GM04504 (cell line): Measurements from ENCODE around the gene OGDH.
A peak's percentile ranks its signal among the peaks of the same experiment; 100 is the strongest.
"Not testable (repeated sequence)": the region's sequence is repeated elsewhere in the genome, so short reads cannot be mapped to it uniquely, and the experiment has no call there.

Experiments
- DNase-seq: peaks from one replicate; pipeline ENCODE4 v3.0.0-alpha.2; 2012; ENCODE audit warnings: low read depth

Gene OGDH

GRCh38 chr7:44606341-44607140 is at the start of gene OGDH:
Gene OGDH, plus strand, starts transcription at chr7:44606627. Its CDS starts 17,717 bp downstream, at chr7:44624344.
- DNase-seq = peak; percentile 96

GRCh38 chr7:44557485-44557884 is 48.9 kb upstream of the OGDH start:
- no peak for DNase-seq

- no peak for DNase-seq
Measured at GRCh38 chr7:44559485-44559884, 46.9 kb upstream of the OGDH start.

GRCh38 chr7:44561481-44561880 is 44.9 kb upstream of the OGDH start:
- no peak for DNase-seq

- no peak for DNase-seq
Measured at GRCh38 chr7:44561962-44562621, 44.3 kb upstream of the OGDH start.

- not testable (repeated sequence) for DNase-seq
Measured at GRCh38 chr7:44562622-44562962, 43.8 kb upstream of the OGDH start.

- no peak for DNase-seq
Measured at GRCh38 chr7:44563171-44563679, 43.2 kb upstream of the OGDH start.

- no peak for DNase-seq
Measured at GRCh38 chr7:44564606-44565005, 41.8 kb upstream of the OGDH start.

GRCh38 chr7:44565097-44565794 is 41.2 kb upstream of the OGDH start:
- peak; percentile 19 for DNase-seq

GRCh38 chr7:44565795-44566559 is 40.5 kb upstream of the OGDH start:
- DNase-seq = no peak

GRCh38 chr7:44566680-44567079 is 39.7 kb upstream of the OGDH start:
- DNase-seq = no peak

- DNase-seq = no peak
Measured at GRCh38 chr7:44567884-44568283, 38.5 kb upstream of the OGDH start.

- DNase-seq = no peak
Measured at GRCh38 chr7:44568771-44569560, 37.5 kb upstream of the OGDH start.

- no peak for DNase-seq
Measured at GRCh38 chr7:44569959-44570358, 36.5 kb upstream of the OGDH start.

- no peak for DNase-seq
Measured at GRCh38 chr7:44572771-44573170, 33.7 kb upstream of the OGDH start.

GRCh38 chr7:44573464-44574286 is 32.8 kb upstream of the OGDH start, which contains the start of gene DDX56:
Gene DDX56, minus strand, starts transcription at chr7:44573908. Its CDS starts 13 bp downstream, at chr7:44573895.
- DNase-seq = peak; percentile 91

GRCh38 chr7:44574287-44574872 is 32.0 kb upstream of the OGDH start:
- no peak for DNase-seq

GRCh38 chr7:44575054-44575453 is 31.4 kb upstream of the OGDH start:
- no peak for DNase-seq

GRCh38 chr7:44576228-44576627 is 30.2 kb upstream of the OGDH start:
- DNase-seq = no peak
